ENCODE measurements around the gene NTRK2.
"Not testable (repeated sequence)": the region's sequence is repeated elsewhere in the genome, so short reads cannot be mapped to it uniquely, and the experiment has no call there.

The NTRK2 gene

DNA sequence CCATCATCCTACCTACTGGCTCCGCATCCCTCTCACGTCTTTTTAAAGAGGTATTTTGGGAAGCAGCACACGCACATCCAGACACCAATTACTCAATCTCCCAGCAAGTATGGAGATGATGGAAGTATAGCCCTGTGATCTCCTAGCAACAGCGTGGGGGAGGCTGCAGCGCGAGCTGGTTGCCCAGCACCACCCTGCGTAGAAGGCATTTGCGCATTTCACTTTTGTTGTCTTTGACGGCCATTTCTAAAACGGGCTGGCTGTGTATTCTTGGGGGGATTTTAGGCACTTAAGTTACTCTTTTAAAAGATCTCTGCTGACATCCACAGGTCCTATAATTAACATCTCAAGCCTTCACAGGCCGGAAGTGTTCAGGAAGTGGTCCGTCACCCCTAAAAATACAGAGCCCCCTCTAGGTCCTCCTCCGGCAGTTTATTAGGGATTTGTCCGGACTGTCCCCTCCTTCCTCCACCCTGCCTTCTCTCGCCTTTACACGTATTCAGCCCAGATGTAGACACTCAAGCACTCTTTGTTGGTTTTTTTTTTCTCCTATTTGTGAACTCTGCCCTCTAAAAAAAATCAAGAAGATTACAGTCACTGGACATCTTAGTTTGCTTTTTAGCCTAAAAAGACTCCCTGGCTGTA, 371.4 kb downstream of the NTRK2 start:
- FAIRE-seq = peak; percentile 94

- FAIRE-seq = no peak
These were observed 372.1 kb downstream of the NTRK2 start for GRCh38 chr9:85041466-85042137.

GRCh38 chr9:85042981-85043647, 373.6 kb downstream of the NTRK2 start:
- FAIRE-seq = no peak

DNA sequence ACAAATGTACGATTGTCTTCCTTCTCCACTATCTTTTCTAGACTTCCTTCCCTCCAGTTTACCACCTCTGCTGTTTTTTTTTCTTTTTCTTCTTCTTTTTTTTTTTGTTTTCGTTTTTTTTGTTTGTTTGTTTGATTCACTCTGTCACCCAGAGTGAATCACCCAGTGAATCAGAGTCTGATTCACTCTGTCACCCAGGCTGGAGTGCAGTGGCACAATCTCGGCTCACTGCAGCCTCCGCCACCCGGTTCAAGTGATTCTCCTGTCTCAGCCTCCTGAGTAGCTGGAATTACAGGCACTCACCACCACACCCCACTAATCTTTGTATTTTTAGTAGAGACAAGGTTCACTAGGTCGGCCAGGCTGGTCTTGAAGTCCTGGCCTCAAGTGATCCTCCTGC, 375.7 kb downstream of the NTRK2 start:
- no peak for FAIRE-seq

GRCh38 chr9:85046475-85046874, 376.9 kb downstream of the NTRK2 start:
- FAIRE-seq = no peak

DNA sequence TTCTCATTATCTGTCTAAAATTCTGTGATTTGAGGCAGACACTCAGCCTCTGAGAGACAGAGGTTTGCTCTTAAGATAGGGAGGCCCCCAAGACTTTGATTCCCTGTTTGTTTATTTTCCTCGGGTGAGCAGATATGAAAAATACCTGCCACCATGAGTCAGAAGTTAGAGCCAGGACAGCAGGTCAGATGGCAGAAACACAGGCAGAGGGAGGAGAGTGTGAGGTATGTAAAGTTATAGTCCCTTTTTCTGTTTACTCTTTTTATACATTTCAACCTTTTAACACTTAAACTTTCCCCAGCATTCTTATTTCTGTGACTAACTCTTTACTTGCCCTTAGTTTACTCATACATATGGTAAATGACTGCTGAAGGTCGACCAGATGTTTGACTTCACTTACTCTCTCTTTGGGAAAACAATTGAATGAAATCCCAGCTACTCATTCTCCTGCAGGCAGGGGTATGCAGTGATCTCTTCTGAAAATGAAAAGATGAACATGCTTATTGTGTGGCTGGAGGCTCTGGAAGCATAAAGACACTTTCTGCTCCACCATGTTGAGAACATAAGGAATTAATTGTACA, 383.8 kb downstream of the NTRK2 start:
- FAIRE-seq = no peak

DNA sequence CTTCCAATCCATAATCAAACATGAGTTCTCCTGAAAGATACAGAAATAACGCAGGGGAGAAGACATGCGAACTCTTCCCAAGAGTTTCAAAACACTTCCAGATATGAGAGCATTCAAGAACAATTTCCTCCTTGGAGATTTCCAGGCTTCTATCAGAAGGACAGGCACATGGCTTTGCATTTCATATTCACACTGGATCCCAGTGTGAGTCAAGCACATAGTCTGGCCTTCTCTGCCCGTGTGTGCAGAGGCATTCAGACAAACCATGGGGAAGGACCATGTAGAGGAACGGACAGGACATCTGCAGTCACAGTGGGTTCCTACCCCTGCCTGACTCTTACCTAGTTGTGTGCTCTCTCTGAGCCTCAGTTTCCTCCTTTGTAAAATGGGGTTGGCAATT, 384.5 kb downstream of the NTRK2 start:
- no peak for FAIRE-seq

DNA sequence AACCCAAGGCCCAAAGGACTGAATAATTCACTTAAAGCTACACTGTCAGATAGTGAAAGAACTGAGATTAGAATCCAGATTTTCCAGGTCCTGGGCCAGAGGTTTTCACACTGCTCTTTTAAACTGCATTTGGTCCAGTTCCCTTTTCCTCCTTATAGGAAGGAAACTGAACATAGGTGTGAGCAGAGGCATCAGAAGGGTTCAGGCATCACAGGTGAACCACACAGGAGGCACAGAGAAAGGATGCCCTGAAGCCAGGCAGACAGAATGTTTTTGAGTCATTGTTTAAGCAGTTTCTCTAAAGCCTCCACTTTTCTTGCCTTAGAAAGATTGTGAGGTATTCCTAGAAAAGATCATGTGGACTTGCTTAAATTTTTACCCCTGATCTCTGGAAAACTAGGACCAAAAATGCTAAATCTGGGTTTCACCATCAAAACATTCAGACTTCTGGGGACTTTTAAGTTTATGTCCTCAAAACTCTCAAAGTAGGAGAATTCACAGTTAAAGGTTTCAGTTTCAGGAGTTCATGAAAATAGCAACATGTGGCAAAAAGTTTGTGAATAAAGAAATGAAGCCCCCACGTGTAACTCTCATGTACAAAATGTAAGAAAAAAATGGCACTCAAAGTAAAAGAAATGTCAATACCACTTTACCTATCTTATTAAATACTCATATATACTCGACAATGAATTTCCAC, 386.1 kb downstream of the NTRK2 start:
- FAIRE-seq = no peak

DNA sequence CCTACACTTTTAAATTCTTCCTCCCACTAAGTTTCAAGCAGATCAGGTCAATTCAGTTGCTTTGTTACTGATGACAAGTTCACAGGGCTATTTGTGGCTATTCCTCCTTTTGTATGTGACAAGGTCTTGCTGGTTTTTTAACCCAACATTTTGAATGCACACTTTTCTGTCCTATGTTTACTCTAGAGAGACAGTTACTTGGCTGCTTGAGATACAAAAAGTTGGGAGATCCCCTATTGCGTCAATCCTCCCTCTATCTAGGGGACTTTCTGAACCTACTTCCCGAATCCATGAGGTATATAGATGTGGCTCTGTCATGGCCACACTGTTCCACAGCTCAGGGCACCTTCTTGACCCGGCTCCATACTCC, 386.7 kb downstream of the NTRK2 start:
- FAIRE-seq = no peak

DNA sequence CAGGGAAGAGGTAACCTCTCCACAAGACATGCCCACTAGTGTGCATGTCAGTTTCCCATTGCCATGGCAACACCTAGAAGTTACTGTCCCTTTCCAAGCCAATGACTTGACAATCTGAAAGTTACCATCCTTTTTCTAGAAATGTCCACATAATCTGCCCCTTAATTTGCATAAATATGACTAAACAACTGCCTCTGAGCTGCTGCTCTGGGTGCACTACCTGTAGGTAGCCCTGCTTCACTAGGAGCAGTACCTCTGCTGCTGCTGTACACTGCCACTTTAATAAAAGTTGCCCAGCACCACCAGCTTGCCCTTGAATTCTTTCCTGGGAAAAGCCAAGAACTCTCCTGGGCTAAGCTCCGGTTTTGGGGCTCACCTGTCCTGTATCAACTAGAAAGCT, 392.4 kb downstream of the NTRK2 start:
- no peak for FAIRE-seq

DNA sequence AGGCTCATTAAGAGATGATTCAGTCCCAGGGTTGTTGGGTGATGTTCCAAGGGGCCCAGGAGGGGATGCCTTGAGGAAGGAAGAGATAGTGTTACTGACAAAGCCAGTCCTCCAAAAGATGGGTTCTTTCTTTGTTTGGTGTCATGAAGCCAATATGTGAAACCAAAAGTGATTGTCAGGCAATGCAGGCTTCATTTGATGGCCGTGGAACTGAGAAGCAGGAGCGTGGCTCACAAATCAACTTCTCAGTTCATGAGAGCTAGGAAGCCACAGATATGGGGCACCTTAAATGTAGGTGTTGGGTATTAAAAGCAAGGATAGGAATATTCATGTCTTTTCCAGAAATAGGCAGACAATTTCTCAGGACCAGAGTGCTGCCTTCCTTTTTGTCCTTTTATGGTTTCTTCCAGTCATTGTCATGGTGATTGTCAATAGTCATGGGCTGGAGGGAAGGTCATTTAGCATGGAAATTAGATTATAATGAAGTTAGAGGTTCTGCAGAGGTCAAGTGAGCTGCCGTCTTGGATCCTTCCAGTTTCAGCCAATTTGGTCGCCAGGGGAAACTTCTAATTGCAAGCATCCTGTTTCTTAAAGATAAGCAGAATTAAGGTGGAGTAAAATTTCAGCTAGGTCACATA, 393.0 kb downstream of the NTRK2 start:
- no peak for FAIRE-seq

GRCh38 chr9:85064811-85065371, 395.4 kb downstream of the NTRK2 start:
- FAIRE-seq = no peak

- no peak for FAIRE-seq
These were observed 398.3 kb downstream of the NTRK2 start for GRCh38 chr9:85067792-85068191.

GRCh38 chr9:85069421-85069820, 399.9 kb downstream of the NTRK2 start:
- not testable (repeated sequence) for FAIRE-seq
